Prostate gland (tissue), 2 donors: ENCODE data around the gene ABL1.

Source experiments
- CTCF ChIP-seq, 4 experiments: fragments of 200-600 bp in 2 of 4; fragments of 450-650 bp in 2 of 4; sonication (generic) in 2 of 4; IDR thresholded peaks; 1 replicate in 3 of 4; 2 replicates in 1 of 4; pipeline ENCODE4 v1.5.1; 2016 to 2019; ENCODE audit warnings: antibody characterized with exemption in 4 of 4, mild to moderate bottlenecking in 2 of 4, moderate library complexity in 2 of 4
- POLR2A ChIP-seq: fragments of 450-650 bp; IDR thresholded peaks from one replicate; pipeline ENCODE4 v1.6.1; 2016; ENCODE audit warnings: antibody characterized with exemption, mild to moderate bottlenecking
- POLR2AphosphoS5 ChIP-seq: sonication (generic); formaldehyde crosslinking; IDR thresholded peaks from one replicate; pipeline ENCODE4 v1.6.1; 2017; ENCODE audit warnings: antibody characterized with exemption

GRCh38 chr9:130873966-130874365 lies 38.9 kb downstream of the ABL1 start:
- no peak for TF ChIP-seq POLR2AphosphoS5
- no peak for TF ChIP-seq CTCF (IDR thresholded peaks at IDR 0.05)
- no peak for TF ChIP-seq POLR2A
